Osteoblast (primary cell): ENCODE data around the gene TC2N. TPM values are rescaled to one million over a fixed set of nuclear protein-coding genes. Genes with fewer than 3 reads are reported as not detected.

Experiments used
- DNase-seq: peaks from one replicate; pipeline ENCODE4 v3.0.0; 2011; ENCODE audit warnings: low spot score, mixed read lengths; ENCODE audit not compliant: insufficient read length; ENCODE audit errors: missing footprints
- H2AFZ ChIP-seq: 2 replicates; pipeline ENCODE4 v1.6.0; 2011; ENCODE audit warnings: mild to moderate bottlenecking, low read length
- H3K27ac ChIP-seq: 2 replicates; pipeline ENCODE4 v1.5.1; 2011; ENCODE audit warnings: mild to moderate bottlenecking, low read depth, low read length, moderate library complexity
- H3K27me3 ChIP-seq: 2 replicates; pipeline ENCODE4 v1.6.0; 2012; ENCODE audit warnings: mild to moderate bottlenecking, control low read depth, inconsistent platforms, low read length, moderate library complexity; ENCODE audit not compliant: insufficient read depth
- H3K36me3 ChIP-seq: 2 replicates; pipeline ENCODE4 v1.5.1; 2011; ENCODE audit warnings: mild to moderate bottlenecking, low read length, control low read depth, moderate library complexity; ENCODE audit not compliant: insufficient read depth
- H3K4me1 ChIP-seq: 2 replicates; pipeline ENCODE4 v1.5.1; 2011; ENCODE audit warnings: mild to moderate bottlenecking, low read length, control low read depth, moderate library complexity; ENCODE audit not compliant: insufficient read depth
- H3K4me2 ChIP-seq: 2 replicates; pipeline ENCODE4 v1.6.0; 2011; ENCODE audit warnings: mild to moderate bottlenecking, low read length; ENCODE audit not compliant: insufficient read depth
- H3K4me3 ChIP-seq: fragments of 200-600 bp; sonication (generic); 3 replicates; pipeline ENCODE4 v1.5.1; 2012; ENCODE audit warnings: mild to moderate bottlenecking, low read length, inconsistent platforms; ENCODE audit not compliant: insufficient read depth
- H3K79me2 ChIP-seq: 2 replicates; pipeline ENCODE4 v1.6.0; 2012; ENCODE audit warnings: mild to moderate bottlenecking, low read length, control low read depth, inconsistent platforms; ENCODE audit not compliant: insufficient read depth
- H3K9me3 ChIP-seq: 2 replicates; pipeline ENCODE4 v1.5.1; 2011; ENCODE audit warnings: low read depth, low read length, control low read depth
- H4K20me1 ChIP-seq: 2 replicates; pipeline ENCODE4 v1.6.0; 2012; ENCODE audit warnings: mild to moderate bottlenecking, low read length, control low read depth; ENCODE audit not compliant: insufficient read depth
- CTCF ChIP-seq: IDR thresholded peaks from 2 replicates; pipeline ENCODE4 v1.5.1; 2011; ENCODE audit warnings: mild to moderate bottlenecking, low read depth, low read length, moderate library complexity; ENCODE audit errors: extremely low read depth
- total RNA-seq: library from RNA; depleted of rRNA; stranded (reverse); fragments of >200 nt; gene quantifications from 2 replicates; pipeline ENCODE4 v1.2.3, GENCODE V29; 2012

Gene TC2N
- total RNA-seq, result under 0.01 and 0.29 TPM in 2 replicates

- Histone ChIP-seq H3K9me3 (no peaks in the 10 kb centered on the region), H3K27ac (no peak within 1 kb of the TSS), H3K4me2 (no peak within 1 kb of the TSS), H3K36me3 (no peaks in the 10 kb centered on the region), H3K4me3 (no peak within 1 kb of the TSS), H3K79me2 (no peaks in the 10 kb centered on the region), H4K20me1 (no peaks in the 10 kb centered on the region), H2AFZ (no peak within 1 kb of the TSS), H3K4me1 (peaks cover 3% of the 10 kb centered on the region), H3K27me3 (peaks cover 14% of the 10 kb centered on the region)
- TF ChIP-seq CTCF, result no peak
- DNase-seq, result no peak
Measured at GRCh38 chr14:91867316-91867988, at the start of gene TC2N. Gene TC2N (minus strand): TSS chr14:91867536. CDS start chr14:91813769, 53,767 bp downstream.

- Histone ChIP-seq H4K20me1 (no peaks in the 10 kb centered on the region), H3K4me3 (no peak overlapping the region), H3K27ac (no peak overlapping the region), H2AFZ (peak overlapping the region; percentile 29), H3K4me1 (no peaks in the 10 kb centered on the region), H3K27me3 (no peaks in the 10 kb centered on the region), H3K79me2 (no peaks in the 10 kb centered on the region), H3K4me2 (no peak overlapping the region), H3K36me3 (no peaks in the 10 kb centered on the region), H3K9me3 (no peaks in the 10 kb centered on the region)
- no peak for TF ChIP-seq CTCF
- DNase-seq, result no peak
Measured at GRCh38 chr14:91912035-91912434, 44.7 kb upstream of the TC2N start.

GRCh38 chr14:91911474-91912032 is 44.2 kb upstream of the TC2N start:
- Histone ChIP-seq H3K4me2 (no peak overlapping the region), H3K4me3 (no peak overlapping the region), H3K27me3 (no peaks in the 10 kb centered on the region), H2AFZ (peak overlapping the region; percentile 29), H3K27ac (no peak overlapping the region), H3K9me3 (no peaks in the 10 kb centered on the region), H3K36me3 (no peaks in the 10 kb centered on the region), H4K20me1 (no peaks in the 10 kb centered on the region), H3K79me2 (no peaks in the 10 kb centered on the region), H3K4me1 (no peaks in the 10 kb centered on the region)
- peak; percentile 71 for TF ChIP-seq CTCF
- peak; percentile 87 for DNase-seq

- no peak for TF ChIP-seq CTCF
- Histone ChIP-seq H3K27me3 (no peaks in the 10 kb centered on the region), H3K36me3 (no peaks in the 10 kb centered on the region), H4K20me1 (no peaks in the 10 kb centered on the region), H3K79me2 (no peaks in the 10 kb centered on the region), H3K9me3 (no peaks in the 10 kb centered on the region), H3K27ac (no peak overlapping the region), H3K4me1 (no peaks in the 10 kb centered on the region), H3K4me2 (no peak overlapping the region), H3K4me3 (no peak overlapping the region), H2AFZ (no peak overlapping the region)
- DNase-seq, result no peak
Measured at GRCh38 chr14:91910196-91910595, 42.9 kb upstream of the TC2N start.
